Heart right ventricle (tissue), 16 donors: ENCODE data around the gene MAP7. TPM values are rescaled to one million over a fixed set of nuclear protein-coding genes. Genes with fewer than 3 reads are reported as not detected.

ENCODE experiments used
- ATAC-seq, 8 donors: fragments of 200-7000 bp; cut with Tn5 transposase; one replicate each; pipeline ENCODE4 v1.9.1; 2020; ENCODE audit warnings: mild to moderate bottlenecking in 8 of 8, moderate library complexity in 8 of 8, moderate number of reproducible peaks in 1 of 8
- DNase-seq, 2 donors: peaks; one replicate each; pipeline ENCODE4 v3.0.0-alpha.2; 2020
- H3K27ac ChIP-seq, 10 donors: fragments of 200-600 bp; sonication (generic) in 2 of 10; one replicate each; pipeline versions ENCODE4 v1.5.0 to v1.8.0; 2020 to 2022; ENCODE audit warnings: mild to moderate bottlenecking in 3 of 10
- H3K27me3 ChIP-seq, 7 donors: fragments of 200-600 bp; one replicate each; pipeline ENCODE4 v1.8.0; 2021 to 2022; ENCODE audit warnings: mild to moderate bottlenecking in 2 of 7
- H3K36me3 ChIP-seq, 9 donors: fragments of 200-600 bp; sonication (generic) in 1 of 9; one replicate each; pipeline versions ENCODE4 v1.5.0 to v1.8.0; 2020 to 2022; ENCODE audit warnings: mild to moderate bottlenecking in 2 of 9
- H3K4me1 ChIP-seq, 9 donors: fragments of 200-600 bp; sonication (generic) in 1 of 9; one replicate each; pipeline versions ENCODE4 v1.5.0 to v1.8.0; 2020 to 2022; ENCODE audit warnings: mild to moderate bottlenecking in 4 of 9
- H3K4me3 ChIP-seq, 10 donors: fragments of 200-600 bp; sonication (generic) in 2 of 10; one replicate each; pipeline versions ENCODE4 v1.5.0 to v1.8.0; 2020 to 2022; ENCODE audit warnings: mild to moderate bottlenecking in 7 of 10, moderate library complexity in 2 of 10
- H3K9me3 ChIP-seq, 11 donors: fragments of 200-600 bp in 10 of 11; sonication (generic) in 2 of 11; one replicate each; pipeline versions ENCODE4 v1.5.0 to v1.8.0; 2013 to 2022; ENCODE audit warnings: mild to moderate bottlenecking in 2 of 11, control low read depth in 1 of 11, moderate library complexity in 1 of 11
- WGBS, 2 donors: extraction: QIAGEN DNeasy Blood & Tissue Kit; methylation state at CpG; one replicate each; pipeline ENCODE4 v1.1.7; 2013; ENCODE audit warnings: inconsistent platforms in 1 of 2; 5-methylcytosine and 5-hydroxymethylcytosine counted together
- intact Hi-C, 10 donors: fragments of 100-400 bp; cut with DNase I; formaldehyde crosslinking; loops; one replicate each; pipeline versions ENCODE4 v1.11.1 to v1.14.2; 2022
- polyA plus RNA-seq, 2 donors: library from polyadenylated mRNA; stranded (reverse); fragments of 200-250 nt; gene quantifications; one replicate each; pipeline ENCODE4 v1.2.3, GENCODE V29; 2013
- total RNA-seq, 10 donors: library from RNA; stranded (reverse); fragmentation: NEBNext Ultra II Directional in 3 of 10; extraction: Animal tissue kit (Norgen Biotek cat#: 25700) in 3 of 10; gene quantifications; one replicate each; pipeline versions ENCODE4 v1.2.1 to v1.2.4, GENCODE V29; 2021 to 2023
- TF ChIP-seq, protein P1 (sequence below), 9 donors: fragments of 200-600 bp; sonication (generic) in 2 of 9; IDR thresholded peaks; one replicate each; pipeline versions ENCODE4 v1.5.0 to v1.8.0; 2021 to 2022; ENCODE audit warnings: antibody characterized with exemption in 9 of 9, mild to moderate bottlenecking in 5 of 9, moderate library complexity in 1 of 9
- donor health status: Arrhythmogenic right ventricular cardiomyopathy.
- donor health status: ischemic (EF 13 %, LVEDD 7.1; RV severe dilation, severe dysfunction).
- donor health status: healthy with polysubstance abuse.
- donor health status: DM: no; HTN: yes; CAD: no.
- donor health status: DM: no; HTN: no; CAD: no.
- donor health status: ischemic (EF 25% LVEDD 6.9; RV normal size, moderate dysfunction).
- donor health status: ischemic (EF 25% LVEDD 5.7; RV mildly dilated, moderate dysfunction).
- donor health status: healthy.
- donor health status: DM: yes; HTN: yes; CAD: no.
- donor health status: Ischemic cardiomyopathy.
- donor health status: ischemic (EF 35%, LVEDD 5.7; RV mildly dilated, moderate dysfunction).
- donor health status: nonischemic (EF 11% LVEDD 7.7; RV severe dilation, severe dysfunction).
- donor health status: DM: yes; HTN: yes; CAD: no.
- donor health status: PGD.
- donor health status: ischemic (EF 29% LVEDD 5.4; RV normal size, mild dysfunction).
- donor health status: nonischemic (EF 23%, LVEDD 6.1; RV moderate dilation, normal function).

MAP7 gene
- total and polyA plus RNA-seq, 12 donors: 0.48 to 4.1 (median 2.3) TPM

DNA sequence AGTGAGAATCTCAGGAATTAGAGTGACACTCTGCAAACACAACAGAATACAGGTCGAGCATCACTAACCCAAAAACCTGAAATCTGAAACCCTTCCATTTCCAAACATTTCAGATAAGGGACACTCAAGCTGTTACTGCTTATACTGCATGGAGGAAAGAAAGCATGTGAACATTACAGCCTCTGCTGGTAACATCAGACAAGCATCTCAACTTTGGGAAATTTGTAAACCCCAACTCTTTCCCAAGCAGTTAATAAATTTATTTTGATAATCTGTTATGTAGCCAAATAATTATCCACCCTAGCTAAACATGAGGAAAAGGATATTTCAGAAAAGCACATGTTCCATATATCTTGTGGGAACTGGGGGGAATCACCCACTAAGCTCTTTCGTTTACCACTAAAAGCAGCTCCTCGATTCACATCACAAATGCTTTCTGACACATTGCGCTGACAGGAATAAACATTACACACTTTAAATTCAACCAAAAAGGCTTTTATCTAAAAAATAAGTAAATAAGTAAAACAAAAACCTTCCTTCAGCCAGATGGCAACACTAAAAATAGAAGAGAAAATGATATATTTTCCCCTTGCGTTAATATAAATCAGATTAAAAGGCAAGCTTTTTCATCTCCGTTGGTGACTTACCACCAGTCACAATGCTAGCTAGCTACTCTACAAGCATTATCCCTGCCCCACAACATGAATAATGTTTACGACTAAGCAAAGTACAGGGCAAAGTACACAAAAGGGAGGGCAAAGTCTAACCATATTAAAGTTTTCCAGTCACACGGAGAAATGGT lies 120.8 kb downstream of the MAP7 start:
- WGBS, 2 donors: 57 to 60% methylated on average over 8 of the region's 8 CpGs
- Histone ChIP-seq H3K27me3 (no peaks in the 10 kb centered on the region), H3K36me3 (no peaks in the 10 kb centered on the region), H3K4me1 (no peaks in the 10 kb centered on the region), H3K27ac (no peak overlapping the region), H3K9me3 (no peaks in the 10 kb centered on the region), H3K4me3 (no peak overlapping the region)
- TF ChIP-seq, protein P1, sequence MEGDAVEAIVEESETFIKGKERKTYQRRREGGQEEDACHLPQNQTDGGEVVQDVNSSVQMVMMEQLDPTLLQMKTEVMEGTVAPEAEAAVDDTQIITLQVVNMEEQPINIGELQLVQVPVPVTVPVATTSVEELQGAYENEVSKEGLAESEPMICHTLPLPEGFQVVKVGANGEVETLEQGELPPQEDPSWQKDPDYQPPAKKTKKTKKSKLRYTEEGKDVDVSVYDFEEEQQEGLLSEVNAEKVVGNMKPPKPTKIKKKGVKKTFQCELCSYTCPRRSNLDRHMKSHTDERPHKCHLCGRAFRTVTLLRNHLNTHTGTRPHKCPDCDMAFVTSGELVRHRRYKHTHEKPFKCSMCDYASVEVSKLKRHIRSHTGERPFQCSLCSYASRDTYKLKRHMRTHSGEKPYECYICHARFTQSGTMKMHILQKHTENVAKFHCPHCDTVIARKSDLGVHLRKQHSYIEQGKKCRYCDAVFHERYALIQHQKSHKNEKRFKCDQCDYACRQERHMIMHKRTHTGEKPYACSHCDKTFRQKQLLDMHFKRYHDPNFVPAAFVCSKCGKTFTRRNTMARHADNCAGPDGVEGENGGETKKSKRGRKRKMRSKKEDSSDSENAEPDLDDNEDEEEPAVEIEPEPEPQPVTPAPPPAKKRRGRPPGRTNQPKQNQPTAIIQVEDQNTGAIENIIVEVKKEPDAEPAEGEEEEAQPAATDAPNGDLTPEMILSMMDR (IDR thresholded peaks at IDR 0.05): no peak
- intact Hi-C loops: no loop called here
- DNase-seq (no peak), ATAC-seq (no peak)

DNA sequence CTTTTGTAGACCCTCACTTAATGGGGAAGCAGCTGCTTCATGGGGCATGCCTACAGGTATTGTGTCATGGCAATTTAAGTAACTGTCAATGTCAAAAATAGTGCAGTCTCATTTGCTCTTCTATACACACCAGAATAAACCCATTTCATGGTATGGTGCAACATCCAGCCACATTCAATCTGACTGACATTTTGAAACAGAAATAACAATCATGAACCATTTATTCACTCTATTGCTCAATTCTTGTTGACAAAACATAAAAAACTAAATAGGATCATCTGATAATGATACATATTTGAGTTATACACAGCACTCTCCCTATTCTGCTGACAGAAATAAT lies 122.9 kb downstream of the MAP7 start:
- H3K36me3 ChIP-seq: no peaks in the 10 kb centered on the region
- no peak overlapping the region for H3K4me3 ChIP-seq
- intact Hi-C loops: no loop called here
- no peaks in the 10 kb centered on the region for H3K4me1 ChIP-seq
- TF ChIP-seq, protein P1 (IDR thresholded peaks at IDR 0.05): no peak
- no peaks in the 10 kb centered on the region for H3K27me3 ChIP-seq
- DNase-seq: no peak
- no peak for ATAC-seq
- H3K9me3 ChIP-seq: no peaks in the 10 kb centered on the region
- no peak overlapping the region for H3K27ac ChIP-seq

DNA sequence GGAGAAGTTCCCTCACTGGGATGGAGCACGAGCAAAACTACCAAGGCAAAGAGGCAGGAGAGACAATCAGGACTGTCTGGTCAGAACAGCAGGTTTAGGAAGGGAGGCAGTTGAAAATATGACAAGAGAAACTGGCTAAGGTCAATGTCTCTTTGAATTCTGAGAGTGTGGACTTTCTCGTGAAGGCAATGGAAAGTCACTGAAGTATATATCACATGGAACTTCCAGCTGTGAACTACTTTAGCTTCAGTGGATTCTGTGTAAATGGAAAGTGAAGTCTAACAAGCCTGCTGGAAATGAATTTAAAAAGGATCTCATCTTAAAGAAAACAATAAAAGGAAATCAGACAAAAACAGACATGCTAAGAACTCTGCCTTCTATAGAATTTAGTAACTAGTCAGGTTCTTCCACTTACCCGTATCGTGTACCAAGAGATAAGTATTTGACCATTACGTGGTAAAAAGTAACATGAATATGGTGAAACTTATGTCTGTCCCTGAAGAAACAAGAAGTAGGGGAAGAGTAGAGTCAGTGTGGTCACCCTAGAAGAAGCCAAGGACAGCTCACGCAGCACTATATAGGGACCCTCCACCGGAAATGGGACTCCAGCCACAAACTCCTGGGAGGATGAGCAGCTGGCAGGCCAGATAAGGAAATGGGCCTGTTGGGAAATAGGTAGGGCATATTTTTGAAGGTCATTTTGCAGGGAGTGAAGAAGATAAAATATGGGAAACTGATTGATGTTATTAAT lies 123.4 kb downstream of the MAP7 start:
- intact Hi-C loops: no loop called here
- no peak for ATAC-seq
- Histone ChIP-seq H3K4me1 (no peaks in the 10 kb centered on the region), H3K27me3 (no peaks in the 10 kb centered on the region), H3K4me3 (no peak overlapping the region), H3K36me3 (no peaks in the 10 kb centered on the region), H3K9me3 (no peaks in the 10 kb centered on the region), H3K27ac (no peak overlapping the region)
- TF ChIP-seq, protein P1 (IDR thresholded peaks at IDR 0.05): no peak
- DNase-seq: no peak
- 65 to 70% methylated on average over 7 of the region's 7 CpGs for WGBS, 2 donors

DNA sequence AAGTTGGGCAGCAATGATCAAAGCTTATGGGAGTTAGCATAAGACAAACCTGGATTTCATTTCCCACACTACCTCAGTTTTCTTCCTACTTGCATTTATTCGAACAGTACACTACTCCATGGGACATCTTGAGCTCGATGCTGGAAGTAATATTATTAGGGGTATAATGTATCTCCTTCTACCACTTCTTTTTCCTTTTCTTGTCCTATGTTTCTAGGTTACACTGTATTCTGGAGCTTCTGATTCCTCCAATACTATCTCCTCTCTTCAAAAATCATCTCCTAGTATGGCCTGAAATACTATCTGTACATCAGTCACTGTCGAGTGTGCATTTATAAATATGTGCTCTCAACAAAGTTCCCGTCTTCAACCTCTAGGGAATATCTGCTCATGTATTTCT lies 124.4 kb downstream of the MAP7 start:
- Histone ChIP-seq H3K4me3 (no peak overlapping the region), H3K36me3 (peaks cover 0 to 1% (median 0%) of the 10 kb centered on the region in 9 donors), H3K4me1 (no peaks in the 10 kb centered on the region), H3K27me3 (no peaks in the 10 kb centered on the region), H3K27ac (no peak overlapping the region), H3K9me3 (no peaks in the 10 kb centered on the region)
- ATAC-seq (no peak), DNase-seq (no peak)
- 78 to 79% methylated on average over 4 of the region's 4 CpGs for WGBS, 2 donors
- TF ChIP-seq, protein P1 (IDR thresholded peaks at IDR 0.05): no peak
- intact Hi-C loops: no loop called here
